Measurements from ENCODE around the gene MOXD1. TPM values are rescaled to one million over a fixed set of nuclear protein-coding genes. Genes with fewer than 3 reads are reported as not detected.

The MOXD1 gene
- total RNA-seq, 1 donor from 2014 or later = 1.6 TPM

GRCh38 chr6:132404736-132405135 is 3.5 kb upstream of the MOXD1 start:
- peaks cover 19% of the 10 kb centered on the region for H3K27me3 ChIP-seq (ENCODE audit: control insufficient read depth, insufficient read depth, low read length)
- FAIRE-seq = no peak

GRCh38 chr6:132404330-132404729 is 3.1 kb upstream of the MOXD1 start:
- H3K27me3 ChIP-seq (ENCODE audit: control insufficient read depth, insufficient read depth, low read length) = peaks cover 19% of the 10 kb centered on the region

More at GRCh38 chr6:132404736-132405135, 3.5 kb upstream of the MOXD1 start:
- TF ChIP-seq CTCF (IDR thresholded peaks at IDR 0.05; ENCODE audit: insufficient read depth, low read length, severe bottlenecking) = no peak
- Histone ChIP-seq H3K4me3 (ENCODE audit: low read depth, low read length) (no peak overlapping the region), H3K36me3 (ENCODE audit: control insufficient read depth, insufficient read depth, low read length) (no peaks in the 10 kb centered on the region)
- peak; percentile 31 for DNase-seq (ENCODE audit: low read depth)

GRCh38 chr6:132401618-132402285 is 477 bp upstream of the MOXD1 start:
- FAIRE-seq (no peak), DNase-seq (ENCODE audit: low read depth) (no peak)
- Histone ChIP-seq H3K27me3 (ENCODE audit: control insufficient read depth, insufficient read depth, low read length) (peaks cover 19% of the 10 kb centered on the region), H3K36me3 (ENCODE audit: control insufficient read depth, insufficient read depth, low read length) (no peaks in the 10 kb centered on the region), H3K4me3 (ENCODE audit: low read depth, low read length) (peak overlapping the region; percentile 18)
- TF ChIP-seq CTCF (IDR thresholded peaks at IDR 0.05; ENCODE audit: insufficient read depth, low read length, severe bottlenecking) = no peak

More at GRCh38 chr6:132404330-132404729, 3.1 kb upstream of the MOXD1 start:
- FAIRE-seq (no peak), DNase-seq (ENCODE audit: low read depth) (no peak)
- Histone ChIP-seq H3K4me3 (ENCODE audit: low read depth, low read length) (no peak overlapping the region), H3K36me3 (ENCODE audit: control insufficient read depth, insufficient read depth, low read length) (no peaks in the 10 kb centered on the region)
- no peak for TF ChIP-seq CTCF (IDR thresholded peaks at IDR 0.05; ENCODE audit: insufficient read depth, low read length, severe bottlenecking)

GRCh38 chr6:132400555-132400882 is 756 bp downstream of the MOXD1 start:
- DNase-seq (ENCODE audit: low read depth) = no peak
- Histone ChIP-seq H3K4me3 (ENCODE audit: low read depth, low read length) (peak overlapping the region; percentile 45), H3K36me3 (ENCODE audit: control insufficient read depth, insufficient read depth, low read length) (no peaks in the 10 kb centered on the region), H3K27me3 (ENCODE audit: control insufficient read depth, insufficient read depth, low read length) (peaks cover 19% of the 10 kb centered on the region)
- no peak for FAIRE-seq
- TF ChIP-seq CTCF (IDR thresholded peaks at IDR 0.05; ENCODE audit: insufficient read depth, low read length, severe bottlenecking) = no peak

GRCh38 chr6:132399376-132400074 is 1.8 kb downstream of the MOXD1 start:
- DNase-seq (ENCODE audit: low read depth) = peak; percentile 21
- Histone ChIP-seq H3K4me3 (ENCODE audit: low read depth, low read length) (no peak overlapping the region), H3K36me3 (ENCODE audit: control insufficient read depth, insufficient read depth, low read length) (no peaks in the 10 kb centered on the region), H3K27me3 (ENCODE audit: control insufficient read depth, insufficient read depth, low read length) (peaks cover 19% of the 10 kb centered on the region)
- FAIRE-seq = no peak
- no peak for TF ChIP-seq CTCF (IDR thresholded peaks at IDR 0.05; ENCODE audit: insufficient read depth, low read length, severe bottlenecking)

Measured in bronchial epithelial cell (primary cell).